ENCODE measurements around the gene KIF3C.
"Not testable (repeated sequence)": the region's sequence is repeated elsewhere in the genome, so short reads cannot be mapped to it uniquely, and the experiment has no call there.

Gene KIF3C

GRCh38 chr2:25958611-25959010, 23.7 kb downstream of the KIF3C start:
- not testable (repeated sequence) for DNase-seq

DNA sequence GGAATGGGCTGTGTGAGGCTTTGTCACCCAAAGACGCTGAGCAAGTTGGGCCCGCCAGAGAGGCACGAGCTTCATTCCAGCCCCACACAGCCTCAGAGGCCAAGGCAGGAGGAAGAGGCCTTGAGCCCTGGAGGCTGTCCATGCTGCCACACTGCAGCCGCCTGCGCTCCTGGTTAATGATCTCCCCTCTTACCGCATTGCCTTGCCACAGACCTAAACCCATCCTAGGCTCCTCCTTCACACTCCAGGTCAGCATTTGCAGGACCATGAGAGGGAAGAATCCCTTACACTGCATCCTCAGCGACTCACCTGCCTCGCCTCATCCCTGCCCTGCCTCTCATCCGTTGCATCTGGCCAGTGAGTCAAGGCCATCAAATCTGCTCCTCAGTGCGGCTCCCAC, 24.6 kb downstream of the KIF3C start:
- DNase-seq, result no peak

GRCh38 chr2:25955869-25956535, 26.3 kb downstream of the KIF3C start:
- DNase-seq, result no peak

DNA sequence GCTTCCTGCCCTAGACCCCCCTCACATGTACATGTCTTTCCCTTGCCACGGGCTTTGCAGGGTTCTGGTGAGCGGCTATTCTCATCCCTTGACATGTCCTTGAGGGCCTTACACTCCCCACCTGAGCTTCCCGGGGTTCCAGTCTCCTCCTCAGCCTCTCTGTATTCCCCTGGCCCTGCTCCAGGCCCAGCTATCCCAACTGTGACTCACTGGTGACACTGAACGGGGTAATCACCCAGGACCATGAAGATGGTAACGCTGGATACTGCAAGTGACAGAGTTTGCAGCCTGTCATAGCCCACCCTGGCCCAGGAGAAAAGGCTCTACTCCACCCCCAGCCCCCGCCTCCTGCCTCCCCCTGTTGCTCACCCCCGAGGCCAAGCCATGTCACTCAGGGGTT, 27.3 kb downstream of the KIF3C start:
- no peak for DNase-seq

DNA sequence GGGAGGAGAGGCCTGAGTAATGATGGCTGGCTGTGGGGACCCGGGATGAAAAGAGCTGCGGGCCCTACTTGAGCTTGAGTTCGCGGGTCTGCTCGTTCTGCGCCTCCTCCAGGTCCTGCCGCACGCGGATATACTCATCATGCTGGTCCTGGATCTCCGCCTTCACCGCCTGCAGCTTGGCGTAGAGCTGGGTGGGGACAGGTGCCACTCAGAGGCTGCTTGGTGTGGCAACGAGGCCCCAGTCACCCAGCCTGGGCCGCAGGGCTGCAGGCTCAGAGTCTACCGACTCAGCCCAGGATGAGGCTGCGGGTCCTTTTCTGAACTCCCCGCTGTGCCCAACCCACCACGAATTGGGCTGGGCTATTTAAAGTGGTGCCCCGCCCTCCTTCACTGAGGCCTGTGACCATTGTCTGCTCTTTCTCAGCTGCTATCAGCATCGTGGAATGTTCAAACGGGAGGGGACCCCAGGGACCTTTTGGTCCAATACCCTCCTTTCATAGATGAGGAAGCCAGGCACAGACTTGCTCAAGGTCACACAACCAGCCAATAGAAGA, 28.0 kb downstream of the KIF3C start:
- no peak for DNase-seq

DNA sequence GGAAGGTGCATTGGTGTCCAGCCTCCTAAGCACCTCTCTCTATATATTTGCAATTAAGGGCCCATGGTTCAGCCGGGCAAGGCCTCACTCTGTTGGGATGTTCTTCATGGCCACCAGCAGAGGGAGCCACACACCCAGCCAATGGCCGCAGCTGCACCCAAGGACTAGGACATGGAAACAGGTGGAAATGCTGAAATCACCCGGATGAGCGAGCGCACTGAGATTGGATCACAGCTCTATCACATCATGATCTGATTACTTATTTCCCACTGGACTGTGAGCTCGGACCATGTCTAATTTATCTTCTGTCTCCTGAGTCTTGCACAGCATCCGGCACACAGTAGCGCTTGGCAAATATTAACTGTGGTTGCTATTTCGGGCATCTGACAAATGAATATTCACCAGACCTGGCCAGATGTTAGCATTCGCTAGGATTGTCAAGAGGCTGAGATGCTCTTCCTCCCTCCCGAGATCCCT, 31.2 kb downstream of the KIF3C start:
- DNase-seq, result peak; percentile 56

DNA sequence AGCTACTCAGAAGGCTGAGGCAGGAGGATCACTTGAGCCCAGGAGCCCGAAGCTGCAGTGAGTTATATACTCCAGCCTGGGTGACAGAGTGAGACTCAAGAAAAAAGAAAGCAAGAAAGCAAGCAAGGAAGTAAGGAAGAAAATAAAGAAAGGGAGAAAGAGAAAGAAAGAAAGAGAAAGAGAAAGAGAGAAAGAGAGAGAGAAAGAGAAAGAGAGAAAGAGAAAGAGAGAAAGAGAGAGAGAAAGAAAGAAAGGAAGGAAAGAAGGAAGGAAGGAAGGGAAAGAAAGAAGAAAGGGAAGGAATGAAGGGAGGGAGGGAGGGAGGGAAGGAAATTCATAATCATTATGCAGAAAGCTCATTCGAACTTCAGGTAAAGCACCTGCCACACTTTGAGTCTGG, 33.9 kb downstream of the KIF3C start:
- DNase-seq, result no peak

GRCh38 chr2:25941042-25941441, 41.3 kb downstream of the KIF3C start:
- no peak for DNase-seq

- no peak for DNase-seq
Measured at GRCh38 chr2:25939257-25939668, 43.0 kb downstream of the KIF3C start.

GRCh38 chr2:25938345-25938744, 44.0 kb downstream of the KIF3C start:
- no peak for DNase-seq

GRCh38 chr2:25936889-25937545, 45.3 kb downstream of the KIF3C start:
- peak; percentile 84 for DNase-seq

DNA sequence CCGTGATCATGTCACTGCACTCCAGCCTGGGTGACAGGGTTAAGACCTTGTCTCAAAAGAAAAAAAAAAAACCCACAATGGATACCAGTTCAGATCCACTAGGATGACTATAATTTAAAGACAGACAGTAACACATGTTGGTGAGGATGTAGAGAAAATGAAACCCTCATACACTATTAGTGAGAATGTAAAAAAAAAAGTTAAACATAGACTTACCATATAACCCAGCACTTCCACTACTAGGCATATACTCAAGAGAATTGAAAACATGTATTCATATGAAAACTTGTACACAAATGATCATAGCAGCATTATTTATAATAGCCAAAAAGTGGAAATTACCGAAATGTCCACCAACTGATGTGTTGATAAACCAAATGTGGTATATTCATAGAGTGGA, 48.7 kb downstream of the KIF3C start:
- no peak for DNase-seq

DNA sequence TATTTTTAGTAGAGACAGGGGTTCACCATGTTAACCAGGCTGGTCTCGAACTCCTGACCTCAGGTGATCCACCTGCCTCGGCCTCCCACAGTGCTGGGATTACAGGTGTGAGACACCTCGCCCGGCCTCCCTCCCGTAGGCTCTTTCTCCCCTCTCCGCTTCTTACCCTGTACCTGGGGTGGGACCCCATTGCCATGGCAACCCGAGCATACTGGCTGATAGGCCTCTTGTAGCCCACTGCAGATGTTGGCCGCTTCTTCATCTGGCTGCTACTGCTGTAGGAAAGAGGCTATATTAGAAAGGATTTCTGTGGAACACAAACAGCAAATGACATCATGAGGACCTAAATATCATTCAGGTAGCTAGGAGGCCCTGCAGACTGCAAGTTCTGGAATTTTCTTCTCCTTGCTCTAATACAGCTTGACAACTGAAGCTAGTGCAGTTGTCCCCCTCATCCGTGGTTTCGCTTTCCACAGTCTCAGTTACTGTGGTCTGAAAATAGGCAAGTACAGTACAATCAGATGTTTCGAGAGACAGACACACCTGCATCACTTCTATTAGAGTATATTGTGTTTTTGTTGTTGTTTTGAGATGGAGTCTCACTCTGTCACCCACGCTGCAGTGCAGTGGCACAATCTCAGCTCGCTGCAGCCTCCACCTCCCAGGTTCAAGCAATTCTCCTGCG, 52.4 kb downstream of the KIF3C start:
- no peak for DNase-seq

DNA sequence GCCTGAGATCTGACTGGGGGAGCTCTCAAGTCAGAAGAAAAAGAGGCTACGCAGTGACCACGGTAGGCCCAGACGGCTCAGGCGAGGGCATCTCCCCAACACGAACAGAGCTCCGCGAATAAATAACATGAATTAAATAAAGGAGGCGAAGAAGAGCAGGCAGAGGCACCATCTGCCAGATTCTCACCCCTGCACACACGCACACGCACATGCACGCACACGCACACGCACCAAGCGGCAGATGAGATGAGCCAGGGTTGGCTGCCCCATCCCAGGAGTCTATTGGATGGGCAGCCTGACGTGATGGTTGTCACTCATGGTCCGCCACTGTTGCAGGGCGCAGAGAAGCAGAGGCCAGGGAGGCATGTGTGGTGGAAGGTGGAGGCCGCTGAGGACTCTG, 53.6 kb downstream of the KIF3C start:
- no peak for DNase-seq

DNA sequence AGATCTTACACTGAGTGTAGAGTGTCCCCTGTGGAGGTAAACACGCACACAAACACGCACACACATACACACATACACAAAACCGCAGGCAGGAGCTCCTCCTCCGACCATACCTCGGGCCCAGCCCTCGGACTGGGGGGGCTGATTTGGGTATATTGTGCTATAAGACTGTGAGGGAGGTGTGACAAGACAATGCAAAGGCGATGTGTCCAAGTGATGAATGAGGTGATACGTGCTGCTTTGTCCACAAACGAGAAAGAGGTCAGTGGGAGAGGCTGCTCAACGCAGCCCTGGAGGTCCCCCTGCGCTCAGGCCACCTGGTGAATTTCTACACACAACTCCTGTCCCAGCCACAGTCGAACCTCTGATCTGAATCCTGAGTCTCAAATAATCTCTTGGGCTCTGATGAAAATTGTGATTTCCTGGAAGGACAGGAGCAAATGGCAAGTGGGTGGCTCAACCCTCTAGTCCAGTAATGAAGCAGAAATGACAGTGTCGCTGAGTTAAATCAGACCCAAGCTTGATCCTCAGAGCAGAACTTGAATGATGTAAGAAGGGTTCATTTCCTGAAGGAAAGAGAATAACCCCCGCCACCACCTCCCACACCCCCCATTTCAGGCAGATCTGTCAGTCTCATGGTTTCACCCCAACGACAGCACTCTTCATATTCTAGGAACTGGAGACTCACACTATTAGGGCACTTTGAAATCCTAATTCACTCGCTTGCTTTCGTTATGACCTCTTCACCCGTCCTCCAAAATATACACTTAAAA, 55.1 kb downstream of the KIF3C start:
- DNase-seq, result no peak

GRCh38 chr2:25922501-25922900, 59.8 kb downstream of the KIF3C start:
- no peak for DNase-seq

DNA sequence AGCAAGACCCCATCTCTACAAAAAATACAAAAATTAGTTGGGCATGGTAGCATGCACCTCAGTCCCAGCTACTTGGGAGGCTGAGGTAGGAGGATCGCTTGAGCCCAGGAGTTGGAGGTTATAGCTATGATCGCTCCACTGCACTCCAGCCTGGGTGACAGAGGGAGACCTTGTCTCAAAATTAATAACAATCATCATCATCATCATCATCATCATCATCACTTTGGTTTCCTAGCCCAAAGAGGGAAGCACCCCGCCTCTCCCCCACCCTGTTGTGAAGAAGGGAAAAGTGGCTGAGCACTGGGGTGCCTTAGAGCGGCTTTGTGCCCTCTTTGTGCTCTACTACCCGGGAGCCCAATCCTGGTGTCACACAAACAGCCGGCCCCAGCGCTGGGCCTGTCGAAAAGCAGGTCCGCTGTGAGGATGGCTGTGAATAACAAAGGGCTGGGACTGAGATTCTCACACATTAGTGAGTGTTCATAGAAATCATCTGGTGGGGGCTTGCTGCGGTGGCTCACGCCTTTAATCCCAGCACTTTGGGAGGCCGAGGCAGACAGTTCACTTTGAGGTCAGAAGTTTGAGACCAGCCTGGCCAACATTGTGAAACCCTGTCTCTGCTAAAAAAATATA, 61.4 kb downstream of the KIF3C start:
- no peak for DNase-seq

DNA sequence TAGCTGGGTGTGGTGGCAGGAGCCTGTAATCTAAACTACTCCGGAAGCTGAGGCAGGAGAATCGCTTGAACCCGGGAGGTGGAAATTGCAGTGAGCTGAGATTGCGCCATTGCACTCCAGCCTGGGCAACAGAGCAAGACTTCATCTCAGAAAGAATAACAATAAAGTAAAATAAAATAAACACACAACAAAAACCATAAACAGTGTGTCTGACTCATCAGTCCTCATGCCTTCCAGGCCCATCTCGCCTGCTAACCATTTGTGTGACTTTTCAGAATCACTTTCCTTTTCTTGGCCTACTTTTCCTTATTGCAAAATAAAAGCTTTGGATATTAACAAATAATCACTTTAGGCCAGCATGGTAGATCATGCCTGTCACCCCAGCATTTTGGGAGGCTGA, 62.0 kb downstream of the KIF3C start:
- DNase-seq, result no peak

DNA sequence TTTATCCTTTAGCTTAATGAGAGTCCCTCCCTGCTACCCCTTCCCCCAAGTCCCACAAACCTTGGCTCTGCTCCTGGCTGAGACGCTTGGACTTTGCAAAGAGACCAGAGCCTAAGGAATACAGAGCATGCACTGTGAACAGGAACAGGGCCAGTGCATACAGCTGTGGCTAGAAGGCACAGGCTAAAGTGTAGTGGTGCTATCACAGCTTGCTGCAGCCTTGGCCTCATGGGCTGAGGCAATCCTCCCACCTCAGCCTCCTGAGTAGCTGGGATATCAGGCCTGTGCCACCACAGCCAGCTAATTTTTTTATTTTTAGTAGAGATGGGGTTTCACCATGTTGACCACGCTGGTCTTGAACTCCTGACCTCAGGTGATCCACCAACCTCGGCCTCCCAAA, 64.5 kb downstream of the KIF3C start:
- DNase-seq, result no peak

DNA sequence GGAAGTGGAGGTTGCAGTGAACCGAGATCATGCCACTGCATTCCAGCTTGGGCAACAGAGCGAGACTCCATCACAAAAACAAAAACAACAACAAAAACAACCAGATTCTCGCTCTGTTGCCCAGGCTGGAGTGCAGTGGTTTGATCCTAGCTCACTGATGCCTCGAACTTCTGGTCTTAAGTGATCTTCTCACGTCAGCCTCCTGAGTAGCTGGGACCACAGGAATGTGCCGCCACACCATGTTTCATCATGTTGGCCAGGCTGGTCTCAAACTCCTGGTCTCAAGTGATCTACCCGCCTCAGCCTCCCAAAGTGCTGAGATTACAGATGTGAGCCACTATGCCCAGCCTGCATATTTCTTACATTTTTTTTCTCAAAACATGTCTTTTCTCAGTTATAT, 64.9 kb downstream of the KIF3C start:
- DNase-seq, result not testable (repeated sequence)

DNA sequence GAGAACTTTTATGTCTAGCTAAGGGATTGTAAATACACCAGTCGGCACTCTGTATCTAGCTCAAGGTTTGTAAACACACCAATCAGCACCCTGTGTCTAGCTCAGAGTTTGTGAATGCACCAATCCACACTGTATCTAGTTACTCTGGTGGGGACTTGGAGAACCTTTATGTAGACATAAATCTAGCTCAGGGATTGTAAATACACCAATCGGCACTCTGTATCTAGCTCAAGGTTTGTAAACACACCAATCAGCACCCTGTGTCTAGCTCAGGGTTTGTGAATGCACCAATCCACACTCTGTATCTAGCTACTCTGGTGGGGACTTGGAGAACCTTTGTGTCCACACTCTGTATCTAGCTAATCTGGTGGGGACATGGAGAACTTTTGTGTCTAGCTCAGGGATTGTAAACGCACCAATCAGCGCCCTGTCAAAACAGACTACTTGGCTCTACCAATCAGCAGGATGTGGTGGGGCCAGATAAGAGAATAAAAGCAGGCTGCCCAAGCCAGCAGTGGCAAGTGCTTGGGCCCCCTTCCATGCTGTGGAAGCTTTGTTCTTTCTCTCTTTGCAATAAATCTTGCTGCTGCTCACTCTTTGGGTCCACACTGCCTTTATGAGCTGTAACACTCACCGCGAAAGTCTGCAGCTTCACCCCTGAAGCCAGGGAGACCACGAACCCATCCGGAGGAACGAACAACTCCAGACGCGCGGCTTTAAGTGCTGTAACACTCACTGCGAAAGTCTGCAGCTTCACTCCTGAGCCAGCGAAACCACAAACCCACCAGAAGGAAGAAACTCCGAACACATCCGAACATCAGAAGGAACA, 66.1 kb downstream of the KIF3C start:
- DNase-seq, result not testable (repeated sequence)

GRCh38 chr2:25915411-25915810, 66.9 kb downstream of the KIF3C start:
- not testable (repeated sequence) for DNase-seq

Data from DMS79 (cell line).